GM12878 (cell line): Measurements from ENCODE around the gene CMYA5. TPM values are rescaled to one million over a fixed set of nuclear protein-coding genes. Genes with fewer than 3 reads are reported as not detected.

ENCODE experiments used
- ATAC-seq: fragments of 200-7000 bp; cut with Tn5 transposase; 3 replicates; pipeline ENCODE4 v1.9.1; 2020; ENCODE audit warnings: mild to moderate bottlenecking, moderate library complexity
- BruUV-seq: library from RNA; stranded (reverse); fragments of 400-500 nt; replicated peaks from 2 replicates; lab custom pipeline; 2021; lab: Mats Ljungman, UMichigan
- CTCF ChIA-PET: fragments of 300-600 bp; sonication (Branson Sonifier 250); formaldehyde crosslinking; extraction: SDS; loops from one replicate; lab custom pipeline; 2021; ENCODE audit warnings: inconsistent platforms; lab: Yijun Ruan, JAX
- POLR2A ChIA-PET: fragments of 350-600 bp; formaldehyde crosslinking; extraction: SDS; loops from one replicate; lab custom pipeline; 2021; ENCODE audit warnings: inconsistent platforms; lab: Charles Lee
- RAD21 ChIA-PET: fragments of 300-600 bp; sonication (Branson Sonifier 250); formaldehyde crosslinking; loops from one replicate; lab custom pipeline; 2023; ENCODE audit warnings: antibody characterized with exemption; ENCODE audit not compliant: unreplicated experiment; lab: Charles Lee
- SMC1A ChIA-PET: fragments of 300-600 bp; sonication (Branson Sonifier 250); formaldehyde crosslinking; loops from one replicate; lab custom pipeline; 2023; ENCODE audit not compliant: unreplicated experiment, uncharacterized antibody; lab: Charles Lee
- DNase-seq: peaks from one replicate; pipeline ENCODE4 v3.0.0-alpha.2; 2011; ENCODE audit warnings: low read depth, low spot score
- FAIRE-seq: peaks from 3 replicates; lab custom pipeline; 2011; peaks lifted over from hg19 to GRCh38; lab: Jason Lieb, UNC
- H2AFZ ChIP-seq: 2 replicates; pipeline ENCODE4 v1.6.0; 2011; ENCODE audit warnings: low read depth, low read length, control low read depth; ENCODE audit not compliant: control insufficient read depth
- H3K27ac ChIP-seq: 2 replicates; pipeline ENCODE4 v1.5.1; 2011; ENCODE audit warnings: control low read depth; ENCODE audit not compliant: control insufficient read depth, insufficient read depth
- H3K27me3 ChIP-seq, 2 experiments: replicated peaks in 1 of 2; 2 replicates each; pipeline versions ENCODE4 v1.6.0 to v1.6.1; 2011; ENCODE audit warnings: low read length in 1 of 2; ENCODE audit not compliant: control insufficient read depth in 2 of 2, insufficient read depth in 2 of 2
- H3K36me3 ChIP-seq, 2 experiments: 2 replicates each; pipeline ENCODE4 v1.5.1; 2011; ENCODE audit warnings: low read length in 1 of 2; ENCODE audit not compliant: control insufficient read depth in 2 of 2, insufficient read depth in 2 of 2
- H3K4me1 ChIP-seq: 2 replicates; pipeline ENCODE4 v1.6.1; 2011; ENCODE audit warnings: mild to moderate bottlenecking, low read length, moderate library complexity, mixed read lengths; ENCODE audit not compliant: control insufficient read depth, insufficient read depth
- H3K4me2 ChIP-seq: 2 replicates; pipeline ENCODE4 v1.6.0; 2011; ENCODE audit warnings: control low read depth; ENCODE audit not compliant: control insufficient read depth, insufficient read depth
- H3K4me3 ChIP-seq: fragments of 200-600 bp; sonication (generic); 2 replicates; pipeline ENCODE4 v1.5.1; 2016
- H3K79me2 ChIP-seq: 2 replicates; pipeline ENCODE4 v1.6.0; 2011; ENCODE audit warnings: low read length; ENCODE audit not compliant: control insufficient read depth, insufficient read depth
- H3K9ac ChIP-seq: 2 replicates; pipeline ENCODE4 v1.8.0; 2011; ENCODE audit warnings: low read length, control low read depth, mixed read lengths; ENCODE audit not compliant: control insufficient read depth, insufficient read depth
- H3K9me3 ChIP-seq: replicated peaks from 3 replicates; pipeline ENCODE4 v1.5.1; 2011; ENCODE audit warnings: mild to moderate bottlenecking, low read length; ENCODE audit not compliant: control insufficient read depth, insufficient read depth
- H4K20me1 ChIP-seq: 2 replicates; pipeline ENCODE4 v1.6.0; 2011; ENCODE audit not compliant: control insufficient read depth, insufficient read depth
- EED ChIP-seq: sonication (generic); IDR thresholded peaks from 2 replicates; pipeline ENCODE4 v1.6.1; 2016; ENCODE audit warnings: antibody characterized with exemption, low read depth
- EZH2 ChIP-seq: IDR thresholded peaks from 2 replicates; pipeline ENCODE4 v1.6.1; 2012; ENCODE audit warnings: low read depth, mild to moderate bottlenecking, control low read depth, inconsistent platforms, low read length, borderline replicate concordance; ENCODE audit not compliant: control insufficient read depth
- JUND ChIP-seq: IDR thresholded peaks from 2 replicates; pipeline ENCODE4 v1.6.1; 2012; ENCODE audit warnings: low read depth, mild to moderate bottlenecking, low read length, improper control_type of control experiment, moderate library complexity
- KDM1A ChIP-seq: fragments of 200-600 bp; sonication (generic); IDR thresholded peaks from 2 replicates; pipeline ENCODE4 v1.6.1; 2016; ENCODE audit warnings: borderline replicate concordance
- POLR2A ChIP-seq: IDR thresholded peaks from 2 replicates; pipeline ENCODE4 v1.6.1; 2011; ENCODE audit warnings: low read depth, mild to moderate bottlenecking, low read length
- RFX5 ChIP-seq: IDR thresholded peaks from 2 replicates; pipeline ENCODE4 v1.6.1; 2011; ENCODE audit warnings: low read depth, low read length, improper control_type of control experiment
- SIN3A ChIP-seq: IDR thresholded peaks from 2 replicates; pipeline ENCODE4 v1.6.1; 2012; ENCODE audit warnings: low read depth, low read length, improper control_type of control experiment
- SIX5 ChIP-seq: IDR thresholded peaks from 2 replicates; pipeline ENCODE4 v1.6.1; 2011; ENCODE audit warnings: mild to moderate bottlenecking, low read depth, low read length, moderate library complexity; ENCODE audit not compliant: severe bottlenecking
- SP1 ChIP-seq: IDR thresholded peaks from one replicate; pipeline ENCODE4 v1.6.1; 2011; ENCODE audit warnings: low read depth, low read length
- ZNF24 ChIP-seq: fragments of 450-650 bp; IDR thresholded peaks from 2 replicates; pipeline ENCODE4 v1.6.1; 2017; ENCODE audit warnings: antibody characterized with exemption, mild to moderate bottlenecking
- WGBS: methylation state at CpG from one replicate; pipeline ENCODE4 v1.1.6; 2016; ENCODE audit warnings: low lambda C conversion rate; ENCODE audit not compliant: insufficient replicate concordance, insufficient coverage; ENCODE audit errors: missing lambda C conversion rate; 5-methylcytosine and 5-hydroxymethylcytosine counted together
- in situ Hi-C: fragments of 300-500 bp; cut with MboI; formaldehyde crosslinking; loops from 9 replicates; pipeline ENCODE4 v1.14.3; 2018; ENCODE audit warnings: mixed read lengths
- intact Hi-C: fragments of 100-400 bp; cut with micrococcal nuclease; formaldehyde crosslinking; loops from one replicate; pipeline ENCODE4 v1.14.2; 2022; ENCODE audit not compliant: unreplicated experiment
- polyA plus RNA-seq, 11 experiments: library from polyadenylated mRNA; depleted of rRNA in 4 of 11; unstranded in 6 of 11; stranded (reverse) in 5 of 11; fragments of >200 nt; fragmentation: Nextera tagmentation in 4 of 11; fragmentation: Illumina TruSeq in 1 of 11; extraction: Ambion mirVana in 4 of 11; extraction: Trizol in 1 of 11; gene quantifications; 1 replicate in 1 of 11; 2 replicates in 10 of 11; pipeline versions ENCODE4 v1.2.1 to v1.2.3, GENCODE V29; 2011 to 2016; ENCODE audit warnings: inconsistent platforms in 2 of 11, missing spikeins in 2 of 11, low read depth in 1 of 11
- total RNA-seq, 4 experiments: library from RNA; depleted of rRNA in 3 of 4; stranded (reverse); fragments of >200 nt in 3 of 4; fragmentation: Illumina TruSeq in 1 of 4; extraction: Trizol in 1 of 4; gene quantifications; 2 replicates each; pipeline versions ENCODE4 v1.2.1 to v1.2.3, GENCODE V29; 2013 to 2021
- TF ChIP-seq, protein P1 (sequence below): IDR thresholded peaks from 2 replicates; pipeline ENCODE4 v1.6.1; 2012; ENCODE audit warnings: low read length, inconsistent platforms
- TF ChIP-seq, protein P2 (sequence below): fragments of 150-350 bp; IDR thresholded peaks from 2 replicates; pipeline ENCODE4 v1.6.1; 2016; ENCODE audit warnings: low read depth, low read length
- TF ChIP-seq, protein P3 (sequence below): IDR thresholded peaks from 2 replicates; pipeline ENCODE4 v1.6.1; 2011; ENCODE audit warnings: mild to moderate bottlenecking, low read depth, low read length, moderate library complexity; ENCODE audit not compliant: insufficient replicate concordance

Gene CMYA5
- total and polyA plus RNA-seq, 10 of the 15 experiments (the other 5 are each of a cell fraction or from before 2014, with no cell fraction given): 0.01 to 0.34 (median 0.16) TPM; not detected in 1

DNA sequence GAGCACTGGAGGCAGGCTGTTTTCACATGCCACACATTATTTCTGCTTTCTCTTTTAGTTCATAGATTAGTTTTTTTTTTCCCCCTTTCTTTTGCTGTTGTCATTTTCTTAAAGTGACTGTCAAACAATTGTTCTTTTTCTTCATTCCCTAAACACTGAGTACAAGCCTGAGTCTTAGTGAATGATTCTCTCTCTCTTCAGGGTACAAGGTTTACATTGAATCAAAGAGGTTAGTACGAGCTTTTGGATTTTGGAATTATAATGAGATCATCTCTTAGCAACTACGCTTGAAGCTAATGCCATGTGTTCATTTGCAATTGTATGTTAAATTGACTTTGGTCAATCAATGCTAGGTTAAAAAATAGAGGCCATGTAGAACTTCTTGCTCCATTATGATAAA, 125.1 kb downstream of the CMYA5 start:
- 44% methylated on average over 2 of the region's 2 CpGs for WGBS
- Histone ChIP-seq H3K4me1 (no peaks in the 10 kb centered on the region), H3K27me3 (no peaks in the 10 kb centered on the region; a peak in 1 of 4 replicates), H2AFZ (no peak overlapping the region), H3K36me3 (no peaks in the 10 kb centered on the region), H3K79me2 (no peaks in the 10 kb centered on the region), H3K9ac (no peak overlapping the region), H3K4me2 (no peak overlapping the region), H4K20me1 (no peaks in the 10 kb centered on the region), H3K27ac (no peak overlapping the region), H3K9me3 (no peaks in the 10 kb centered on the region), H3K4me3 (no peak overlapping the region)
- FAIRE-seq (no peak), DNase-seq (no peak), ATAC-seq (no peak)
- in situ Hi-C loops (no loop called here), intact Hi-C loops (no loop called here)
- ChIA-PET SMC1A (no interaction called here), RAD21 (no interaction called here), CTCF (no interaction called here), POLR2A (no interaction called here)
- no peak for TF ChIP-seq POLR2A
- TF ChIP-seq SIX5: no peak
- TF ChIP-seq, protein P1, sequence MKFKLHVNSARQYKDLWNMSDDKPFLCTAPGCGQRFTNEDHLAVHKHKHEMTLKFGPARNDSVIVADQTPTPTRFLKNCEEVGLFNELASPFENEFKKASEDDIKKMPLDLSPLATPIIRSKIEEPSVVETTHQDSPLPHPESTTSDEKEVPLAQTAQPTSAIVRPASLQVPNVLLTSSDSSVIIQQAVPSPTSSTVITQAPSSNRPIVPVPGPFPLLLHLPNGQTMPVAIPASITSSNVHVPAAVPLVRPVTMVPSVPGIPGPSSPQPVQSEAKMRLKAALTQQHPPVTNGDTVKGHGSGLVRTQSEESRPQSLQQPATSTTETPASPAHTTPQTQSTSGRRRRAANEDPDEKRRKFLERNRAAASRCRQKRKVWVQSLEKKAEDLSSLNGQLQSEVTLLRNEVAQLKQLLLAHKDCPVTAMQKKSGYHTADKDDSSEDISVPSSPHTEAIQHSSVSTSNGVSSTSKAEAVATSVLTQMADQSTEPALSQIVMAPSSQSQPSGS: no peak
- TF ChIP-seq RFX5: no peak
- no peak for TF ChIP-seq EZH2
- TF ChIP-seq KDM1A: no peak
- no peak for TF ChIP-seq ZNF24
- TF ChIP-seq, protein P2, sequence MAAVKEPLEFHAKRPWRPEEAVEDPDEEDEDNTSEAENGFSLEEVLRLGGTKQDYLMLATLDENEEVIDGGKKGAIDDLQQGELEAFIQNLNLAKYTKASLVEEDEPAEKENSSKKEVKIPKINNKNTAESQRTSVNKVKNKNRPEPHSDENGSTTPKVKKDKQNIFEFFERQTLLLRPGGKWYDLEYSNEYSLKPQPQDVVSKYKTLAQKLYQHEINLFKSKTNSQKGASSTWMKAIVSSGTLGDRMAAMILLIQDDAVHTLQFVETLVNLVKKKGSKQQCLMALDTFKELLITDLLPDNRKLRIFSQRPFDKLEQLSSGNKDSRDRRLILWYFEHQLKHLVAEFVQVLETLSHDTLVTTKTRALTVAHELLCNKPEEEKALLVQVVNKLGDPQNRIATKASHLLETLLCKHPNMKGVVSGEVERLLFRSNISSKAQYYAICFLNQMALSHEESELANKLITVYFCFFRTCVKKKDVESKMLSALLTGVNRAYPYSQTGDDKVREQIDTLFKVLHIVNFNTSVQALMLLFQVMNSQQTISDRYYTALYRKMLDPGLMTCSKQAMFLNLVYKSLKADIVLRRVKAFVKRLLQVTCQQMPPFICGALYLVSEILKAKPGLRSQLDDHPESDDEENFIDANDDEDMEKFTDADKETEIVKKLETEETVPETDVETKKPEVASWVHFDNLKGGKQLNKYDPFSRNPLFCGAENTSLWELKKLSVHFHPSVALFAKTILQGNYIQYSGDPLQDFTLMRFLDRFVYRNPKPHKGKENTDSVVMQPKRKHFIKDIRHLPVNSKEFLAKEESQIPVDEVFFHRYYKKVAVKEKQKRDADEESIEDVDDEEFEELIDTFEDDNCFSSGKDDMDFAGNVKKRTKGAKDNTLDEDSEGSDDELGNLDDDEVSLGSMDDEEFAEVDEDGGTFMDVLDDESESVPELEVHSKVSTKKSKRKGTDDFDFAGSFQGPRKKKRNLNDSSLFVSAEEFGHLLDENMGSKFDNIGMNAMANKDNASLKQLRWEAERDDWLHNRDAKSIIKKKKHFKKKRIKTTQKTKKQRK: no peak
- TF ChIP-seq, protein P3, sequence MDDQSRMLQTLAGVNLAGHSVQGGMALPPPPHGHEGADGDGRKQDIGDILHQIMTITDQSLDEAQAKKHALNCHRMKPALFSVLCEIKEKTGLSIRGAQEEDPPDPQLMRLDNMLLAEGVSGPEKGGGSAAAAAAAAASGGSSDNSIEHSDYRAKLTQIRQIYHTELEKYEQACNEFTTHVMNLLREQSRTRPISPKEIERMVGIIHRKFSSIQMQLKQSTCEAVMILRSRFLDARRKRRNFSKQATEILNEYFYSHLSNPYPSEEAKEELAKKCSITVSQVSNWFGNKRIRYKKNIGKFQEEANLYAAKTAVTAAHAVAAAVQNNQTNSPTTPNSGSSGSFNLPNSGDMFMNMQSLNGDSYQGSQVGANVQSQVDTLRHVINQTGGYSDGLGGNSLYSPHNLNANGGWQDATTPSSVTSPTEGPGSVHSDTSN: no peak
- TF ChIP-seq JUND: no peak
- no peak for TF ChIP-seq EED
- TF ChIP-seq SP1: no peak
- TF ChIP-seq SIN3A: no peak
- no TSS peak for BruUV-seq
